ENCODE measurements around the gene ASIC5. TPM values are rescaled to one million over a fixed set of nuclear protein-coding genes. Genes with fewer than 3 reads are reported as not detected.

Gene ASIC5
- total and polyA plus RNA-seq, 2 donors (not counting 1 experiment from before 2014, with no cell fraction given), result not detected

DNA sequence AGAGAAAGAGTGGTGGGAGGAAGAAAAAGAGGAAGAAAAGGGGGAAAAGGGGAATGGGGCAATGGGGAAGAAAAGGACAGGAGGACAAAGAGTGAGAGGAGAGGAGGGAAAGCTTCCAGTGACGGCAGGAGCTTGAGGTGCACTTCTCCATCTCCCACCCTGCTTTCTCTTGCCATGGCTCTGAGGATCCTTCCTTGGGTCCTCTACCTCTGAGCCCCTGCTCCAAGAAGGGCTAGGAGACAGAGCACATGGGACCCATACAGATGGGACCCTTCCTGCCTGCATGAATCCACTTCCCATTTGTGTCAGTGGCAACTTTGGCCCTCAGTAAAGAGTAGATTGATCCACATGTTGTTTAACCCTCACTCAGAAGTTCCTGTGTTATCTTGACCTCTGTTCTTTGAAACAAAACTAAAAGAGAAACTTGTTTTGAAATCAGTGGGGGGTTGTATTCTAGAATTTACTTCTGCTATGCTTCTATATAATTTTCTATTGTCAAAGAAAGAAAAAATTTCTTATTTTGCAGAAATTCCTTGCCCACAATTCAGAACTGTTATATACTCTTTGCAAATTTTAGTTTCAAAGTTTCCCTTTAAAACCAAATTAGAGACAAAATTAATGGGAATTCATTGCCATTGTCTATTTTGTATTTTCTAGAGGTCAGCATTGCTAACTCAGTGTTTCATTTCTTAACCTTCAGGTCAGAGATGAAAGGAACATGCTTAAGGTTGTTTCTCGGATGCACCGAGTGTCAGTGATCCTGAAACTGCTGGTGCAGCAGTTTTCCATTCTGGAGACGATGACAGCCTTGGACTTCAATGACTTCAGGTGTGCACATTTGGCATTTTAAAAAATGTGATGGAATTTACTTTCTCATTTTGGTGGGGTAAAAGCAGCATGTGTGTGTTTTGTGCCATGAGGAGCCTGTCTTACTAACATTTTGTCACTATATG lies 42.4 kb upstream of the ASIC5 start:
- Histone ChIP-seq H3K79me2 (ENCODE audit: control insufficient read depth, insufficient read depth, low read length) (no peaks in the 10 kb centered on the region), H3K9ac (ENCODE audit: low read length) (no peak overlapping the region), H3K4me1 (ENCODE audit: control insufficient read depth in 2 of 2, insufficient read depth in 2 of 2, low read length in 2 of 2) (no peaks in the 10 kb centered on the region), H3K27ac (ENCODE audit: low read length in 2 of 2) (no peak overlapping the region), H3K9me3 (ENCODE audit: control extremely low read depth in 1 of 3, control insufficient read depth in 2 of 3, insufficient read depth in 1 of 3, low read length in 2 of 3) (peaks cover 0 to 1% (median 0%) of the 10 kb centered on the region in 3 donors), H3K27me3 (replicated peaks in 1 of 4; ENCODE audit: control extremely low read depth in 1 of 4, control insufficient read depth in 3 of 4, insufficient read depth in 4 of 4, low read length in 3 of 4) (no peaks in the 10 kb centered on the region), H3K4me3 (ENCODE audit: control extremely low read depth in 1 of 5, extremely low read depth in 1 of 5, insufficient read depth in 1 of 5, low read depth in 2 of 5, low read length in 4 of 5) (no peak overlapping the region), H3K36me3 (replicated peaks in 1 of 2; ENCODE audit: control extremely low read depth in 1 of 2, control insufficient read depth in 1 of 2, extremely low read depth in 1 of 2, insufficient read depth in 2 of 2, low read length in 1 of 2) (no peaks in the 10 kb centered on the region), H3K4me2 (replicated peaks; ENCODE audit: low read depth, low read length, poor library complexity, severe bottlenecking) (no peak overlapping the region), H2AFZ (ENCODE audit: insufficient read depth, low read depth, low read length, poor library complexity, severe bottlenecking) (no peak overlapping the region), H4K20me1 (ENCODE audit: control insufficient read depth, insufficient read depth, low read length, poor library complexity, severe bottlenecking) (no peaks in the 10 kb centered on the region)
- Mint-ChIP-seq H3K4me1 (no peaks in the 10 kb centered on the region), H3K27ac (no peak overlapping the region), H3K27me3 (no peaks in the 10 kb centered on the region), H3K9me3 (ENCODE audit: insufficient read depth) (no peaks in the 10 kb centered on the region), H3K4me3 (no peak overlapping the region)
- intact Hi-C loops (cut with micrococcal nuclease), result no loop called here
- DNase-seq, result no peak
- WGBS (ENCODE audit: insufficient coverage), result 93% methylated on average over 3 of the region's 4 CpGs
- TF ChIP-seq, protein P1, sequence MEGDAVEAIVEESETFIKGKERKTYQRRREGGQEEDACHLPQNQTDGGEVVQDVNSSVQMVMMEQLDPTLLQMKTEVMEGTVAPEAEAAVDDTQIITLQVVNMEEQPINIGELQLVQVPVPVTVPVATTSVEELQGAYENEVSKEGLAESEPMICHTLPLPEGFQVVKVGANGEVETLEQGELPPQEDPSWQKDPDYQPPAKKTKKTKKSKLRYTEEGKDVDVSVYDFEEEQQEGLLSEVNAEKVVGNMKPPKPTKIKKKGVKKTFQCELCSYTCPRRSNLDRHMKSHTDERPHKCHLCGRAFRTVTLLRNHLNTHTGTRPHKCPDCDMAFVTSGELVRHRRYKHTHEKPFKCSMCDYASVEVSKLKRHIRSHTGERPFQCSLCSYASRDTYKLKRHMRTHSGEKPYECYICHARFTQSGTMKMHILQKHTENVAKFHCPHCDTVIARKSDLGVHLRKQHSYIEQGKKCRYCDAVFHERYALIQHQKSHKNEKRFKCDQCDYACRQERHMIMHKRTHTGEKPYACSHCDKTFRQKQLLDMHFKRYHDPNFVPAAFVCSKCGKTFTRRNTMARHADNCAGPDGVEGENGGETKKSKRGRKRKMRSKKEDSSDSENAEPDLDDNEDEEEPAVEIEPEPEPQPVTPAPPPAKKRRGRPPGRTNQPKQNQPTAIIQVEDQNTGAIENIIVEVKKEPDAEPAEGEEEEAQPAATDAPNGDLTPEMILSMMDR (IDR thresholded peaks at IDR 0.05), result no peak
- no peak for TF ChIP-seq EZH2 (IDR thresholded peaks at IDR 0.05; ENCODE audit: borderline replicate concordance, insufficient read depth, low read depth, low read length, poor library complexity, severe bottlenecking)
- ATAC-seq (ENCODE audit: low read depth), result no peak
- CTCF ChIA-PET, result no interaction called here
- POLR2A ChIA-PET, result no interaction called here

DNA sequence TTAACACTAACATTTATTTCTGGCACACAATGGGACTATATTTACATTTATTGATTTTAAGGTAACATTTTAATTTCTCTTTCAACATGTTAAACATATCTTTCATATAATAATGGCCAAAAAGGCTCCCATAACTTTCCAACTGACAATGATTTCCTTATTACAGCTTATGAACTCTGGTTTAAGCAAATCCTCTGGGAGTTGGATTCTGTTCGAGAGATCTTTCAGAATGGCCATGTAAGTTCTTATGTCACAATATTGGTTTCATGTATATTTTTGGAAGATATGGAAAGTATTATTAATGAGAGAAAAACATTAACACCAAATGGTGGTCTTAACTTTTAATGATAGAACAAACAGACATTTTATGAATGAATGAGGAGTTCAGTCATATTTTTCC lies 41.5 kb upstream of the ASIC5 start:
- DNase-seq, result no peak
- Histone ChIP-seq H3K9me3 (ENCODE audit: control extremely low read depth in 1 of 3, control insufficient read depth in 2 of 3, insufficient read depth in 1 of 3, low read length in 2 of 3) (peaks cover 0 to 1% (median 0%) of the 10 kb centered on the region in 3 donors), H3K27ac (ENCODE audit: low read length in 2 of 2) (no peak overlapping the region), H4K20me1 (ENCODE audit: control insufficient read depth, insufficient read depth, low read length, poor library complexity, severe bottlenecking) (no peaks in the 10 kb centered on the region), H3K4me1 (ENCODE audit: control insufficient read depth in 2 of 2, insufficient read depth in 2 of 2, low read length in 2 of 2) (no peaks in the 10 kb centered on the region), H3K79me2 (ENCODE audit: control insufficient read depth, insufficient read depth, low read length) (no peaks in the 10 kb centered on the region), H3K36me3 (replicated peaks in 1 of 2; ENCODE audit: control extremely low read depth in 1 of 2, control insufficient read depth in 1 of 2, extremely low read depth in 1 of 2, insufficient read depth in 2 of 2, low read length in 1 of 2) (no peaks in the 10 kb centered on the region), H2AFZ (ENCODE audit: insufficient read depth, low read depth, low read length, poor library complexity, severe bottlenecking) (no peak overlapping the region), H3K4me2 (replicated peaks; ENCODE audit: low read depth, low read length, poor library complexity, severe bottlenecking) (no peak overlapping the region), H3K27me3 (replicated peaks in 1 of 4; ENCODE audit: control extremely low read depth in 1 of 4, control insufficient read depth in 3 of 4, insufficient read depth in 4 of 4, low read length in 3 of 4) (no peaks in the 10 kb centered on the region), H3K9ac (ENCODE audit: low read length) (no peak overlapping the region), H3K4me3 (ENCODE audit: control extremely low read depth in 1 of 5, extremely low read depth in 1 of 5, insufficient read depth in 1 of 5, low read depth in 2 of 5, low read length in 4 of 5) (no peak overlapping the region)
- ChIA-PET CTCF (no interaction called here), POLR2A (no interaction called here)
- WGBS (ENCODE audit: insufficient coverage), result no CpG with 5 or more reads among the region's 1 CpG
- no peaks in the 10 kb centered on the region for H3K27me3 Mint-ChIP-seq
- no peak overlapping the region for H3K27ac Mint-ChIP-seq
- no peak overlapping the region for H3K4me3 Mint-ChIP-seq
- intact Hi-C loops (cut with micrococcal nuclease), result no loop called here
- TF ChIP-seq, protein P1 (IDR thresholded peaks at IDR 0.05), result no peak
- no peak for TF ChIP-seq EZH2 (IDR thresholded peaks at IDR 0.05; ENCODE audit: borderline replicate concordance, insufficient read depth, low read depth, low read length, poor library complexity, severe bottlenecking)
- H3K4me1 Mint-ChIP-seq, result no peaks in the 10 kb centered on the region
- no peaks in the 10 kb centered on the region for H3K9me3 Mint-ChIP-seq (ENCODE audit: insufficient read depth)
- ATAC-seq (ENCODE audit: low read depth), result no peak

Data from B cell (primary cell).